KMS-11 (cell line): ENCODE data around the gene POU2AF2.
"Not testable (repeated sequence)": the region's sequence is repeated elsewhere in the genome, so short reads cannot be mapped to it uniquely, and the experiment has no call there.

Experiments used
- H2AFZ ChIP-seq: fragments of 200-600 bp; sonication (generic); 2 replicates; pipeline ENCODE4 v1.6.1; 2016; ENCODE audit warnings: antibody characterized with exemption, mixed run types, low read depth
- H3K27ac ChIP-seq: fragments of 200-600 bp; sonication (generic); 2 replicates; pipeline ENCODE4 v1.6.1; 2016; ENCODE audit warnings: mild to moderate bottlenecking, mixed run types
- H3K27me3 ChIP-seq: fragments of 200-600 bp; sonication (generic); 2 replicates; pipeline ENCODE4 v1.6.1; 2017; ENCODE audit warnings: mild to moderate bottlenecking, low read depth, mixed run types, moderate library complexity; ENCODE audit not compliant: insufficient read depth
- H3K36me3 ChIP-seq: fragments of 200-600 bp; sonication (generic); 2 replicates; pipeline ENCODE4 v1.6.1; 2017; ENCODE audit warnings: mild to moderate bottlenecking, mixed run types; ENCODE audit not compliant: insufficient read depth
- H3K4me1 ChIP-seq: fragments of 200-600 bp; sonication (generic); 2 replicates; pipeline ENCODE4 v1.6.1; 2016; ENCODE audit warnings: mild to moderate bottlenecking, low read depth, mixed run types; ENCODE audit not compliant: poor library complexity, severe bottlenecking
- H3K4me2 ChIP-seq: fragments of 200-600 bp; sonication (generic); 2 replicates; pipeline ENCODE4 v1.7.0; 2016; ENCODE audit warnings: mild to moderate bottlenecking, mixed run types
- H3K4me3 ChIP-seq: fragments of 200-600 bp; sonication (generic); IDR thresholded peaks from 2 replicates; pipeline ENCODE4 v1.6.1; 2017; ENCODE audit warnings: low read depth, low read length, mixed read lengths; ENCODE audit not compliant: insufficient read depth
- H3K79me2 ChIP-seq: fragments of 200-600 bp; sonication (generic); 2 replicates; pipeline ENCODE4 v1.6.1; 2016; ENCODE audit warnings: low read depth, mixed run types; ENCODE audit not compliant: insufficient read depth
- H3K9ac ChIP-seq: fragments of 200-600 bp; sonication (generic); 2 replicates; pipeline ENCODE4 v1.6.1; 2016; ENCODE audit warnings: mild to moderate bottlenecking, mixed run types
- H4K20me1 ChIP-seq: fragments of 200-600 bp; sonication (generic); 2 replicates; pipeline ENCODE4 v1.6.1; 2016; ENCODE audit warnings: mild to moderate bottlenecking, mixed run types; ENCODE audit not compliant: insufficient read depth
- TF ChIP-seq, protein P1 (sequence below): fragments of 200-600 bp; sonication (generic); conservative IDR thresholded peaks from 2 replicates; pipeline ENCODE4 v1.6.1; 2017; ENCODE audit warnings: low read depth, mild to moderate bottlenecking, antibody characterized with exemption, low read length, moderate library complexity, mixed read lengths

The POU2AF2 gene

DNA sequence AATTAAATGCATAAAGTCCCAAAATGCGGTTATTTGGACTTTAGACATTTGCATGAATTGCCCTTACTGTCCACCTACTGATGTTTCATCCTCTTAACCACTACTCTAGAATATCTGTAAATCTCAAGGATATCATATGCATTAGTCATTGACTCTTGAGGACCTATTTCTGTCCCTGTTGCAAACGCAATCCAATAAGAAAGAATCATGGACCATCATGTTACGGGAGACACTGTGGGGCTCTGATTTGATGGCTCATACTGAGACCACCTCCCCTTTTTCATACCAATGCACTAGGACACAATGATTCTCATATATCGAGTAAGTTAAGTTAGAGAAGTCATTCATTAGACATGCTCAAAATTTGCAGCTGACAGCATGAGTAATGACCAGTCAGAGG is 14.4 kb downstream of the POU2AF2 start:
- Histone ChIP-seq H3K9ac (no peak overlapping the region), H3K4me1 (no peaks in the 10 kb centered on the region), H3K4me3 (no peak overlapping the region), H4K20me1 (no peaks in the 10 kb centered on the region), H3K36me3 (no peaks in the 10 kb centered on the region), H3K27ac (no peak overlapping the region), H3K27me3 (no peaks in the 10 kb centered on the region), H3K79me2 (no peaks in the 10 kb centered on the region), H2AFZ (no peak overlapping the region), H3K4me2 (no peak overlapping the region)
- TF ChIP-seq, protein P1, sequence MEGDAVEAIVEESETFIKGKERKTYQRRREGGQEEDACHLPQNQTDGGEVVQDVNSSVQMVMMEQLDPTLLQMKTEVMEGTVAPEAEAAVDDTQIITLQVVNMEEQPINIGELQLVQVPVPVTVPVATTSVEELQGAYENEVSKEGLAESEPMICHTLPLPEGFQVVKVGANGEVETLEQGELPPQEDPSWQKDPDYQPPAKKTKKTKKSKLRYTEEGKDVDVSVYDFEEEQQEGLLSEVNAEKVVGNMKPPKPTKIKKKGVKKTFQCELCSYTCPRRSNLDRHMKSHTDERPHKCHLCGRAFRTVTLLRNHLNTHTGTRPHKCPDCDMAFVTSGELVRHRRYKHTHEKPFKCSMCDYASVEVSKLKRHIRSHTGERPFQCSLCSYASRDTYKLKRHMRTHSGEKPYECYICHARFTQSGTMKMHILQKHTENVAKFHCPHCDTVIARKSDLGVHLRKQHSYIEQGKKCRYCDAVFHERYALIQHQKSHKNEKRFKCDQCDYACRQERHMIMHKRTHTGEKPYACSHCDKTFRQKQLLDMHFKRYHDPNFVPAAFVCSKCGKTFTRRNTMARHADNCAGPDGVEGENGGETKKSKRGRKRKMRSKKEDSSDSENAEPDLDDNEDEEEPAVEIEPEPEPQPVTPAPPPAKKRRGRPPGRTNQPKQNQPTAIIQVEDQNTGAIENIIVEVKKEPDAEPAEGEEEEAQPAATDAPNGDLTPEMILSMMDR = no peak

DNA sequence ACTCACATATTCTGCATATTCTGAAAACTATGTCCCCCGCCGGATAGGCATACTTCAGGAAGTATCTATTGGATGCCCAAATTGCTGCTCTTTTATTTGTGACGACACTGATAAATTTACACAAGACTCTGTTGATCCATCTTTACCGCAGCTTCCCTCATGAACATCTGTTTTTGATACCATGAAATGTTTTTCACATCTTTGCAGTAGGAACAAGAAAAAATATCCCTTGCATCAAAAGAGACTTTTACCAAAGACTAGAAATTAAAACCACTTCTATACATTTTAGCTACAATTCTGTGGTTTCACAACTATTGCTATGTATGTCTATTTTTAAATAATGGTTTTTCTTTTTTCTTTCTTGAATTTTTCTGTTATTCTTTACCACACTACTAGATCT is 15.3 kb downstream of the POU2AF2 start:
- Histone ChIP-seq H3K36me3 (no peaks in the 10 kb centered on the region), H3K27me3 (no peaks in the 10 kb centered on the region), H3K4me3 (no peak overlapping the region), H3K79me2 (no peaks in the 10 kb centered on the region), H4K20me1 (no peaks in the 10 kb centered on the region), H3K9ac (no peak overlapping the region), H2AFZ (no peak overlapping the region), H3K4me2 (no peak overlapping the region), H3K4me1 (no peaks in the 10 kb centered on the region), H3K27ac (no peak overlapping the region)
- TF ChIP-seq, protein P1 = no peak

DNA sequence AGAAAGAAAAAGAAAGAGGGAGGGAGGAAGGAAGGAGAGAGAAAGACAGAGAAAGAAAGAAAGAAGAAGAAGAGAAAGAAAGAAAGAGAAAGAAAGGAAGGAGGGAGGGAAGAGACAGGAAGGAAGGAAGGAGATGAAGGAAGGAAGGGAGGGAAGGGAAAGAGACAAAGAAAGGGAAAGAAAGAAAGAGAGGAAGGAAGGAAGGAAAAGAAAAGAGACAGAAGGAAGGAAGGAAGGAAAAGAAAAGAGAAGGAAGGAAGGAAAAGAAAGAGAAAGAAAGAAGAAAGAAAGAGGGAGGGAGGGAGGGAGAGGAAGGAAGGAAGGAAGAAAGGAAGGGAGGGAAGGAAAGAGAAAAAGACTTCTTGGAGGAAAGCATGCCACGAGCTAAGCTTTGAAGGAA is 19.1 kb downstream of the POU2AF2 start:
- Histone ChIP-seq H3K9ac (no peak overlapping the region), H3K36me3 (no peaks in the 10 kb centered on the region), H3K4me3 (no peak overlapping the region), H2AFZ (no peak overlapping the region), H3K27me3 (no peaks in the 10 kb centered on the region), H3K4me1 (no peaks in the 10 kb centered on the region), H4K20me1 (no peaks in the 10 kb centered on the region), H3K27ac (no peak overlapping the region), H3K4me2 (no peak overlapping the region), H3K79me2 (no peaks in the 10 kb centered on the region)
- TF ChIP-seq, protein P1 = no peak

DNA sequence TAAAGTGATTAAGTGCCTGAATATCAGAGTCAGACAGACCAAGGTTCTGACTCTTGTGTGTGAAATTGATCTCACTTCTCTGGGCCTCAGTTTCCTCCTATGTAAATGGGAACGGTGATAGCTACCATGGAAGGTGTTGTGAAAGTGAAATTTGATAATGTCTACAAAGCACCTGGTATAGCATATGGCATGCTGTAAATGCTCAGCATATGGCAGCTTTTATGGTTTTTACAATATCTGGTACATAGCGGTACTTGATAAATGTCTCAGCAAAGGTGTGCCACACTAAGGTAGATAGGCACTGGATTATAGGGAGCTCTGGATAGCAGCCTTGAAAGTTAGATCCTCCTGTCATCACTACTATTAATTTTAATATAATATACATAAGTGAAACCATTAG is 19.9 kb downstream of the POU2AF2 start:
- H3K79me2 ChIP-seq = no peaks in the 10 kb centered on the region
- H3K36me3 ChIP-seq = no peaks in the 10 kb centered on the region
- H2AFZ ChIP-seq = no peak overlapping the region
- H3K4me1 ChIP-seq = no peaks in the 10 kb centered on the region
- H3K4me2 ChIP-seq = no peak overlapping the region
- TF ChIP-seq, protein P1 = no peak
- no peak overlapping the region for H3K27ac ChIP-seq
- no peak overlapping the region for H3K9ac ChIP-seq
- H3K27me3 ChIP-seq = no peaks in the 10 kb centered on the region
- H4K20me1 ChIP-seq = no peaks in the 10 kb centered on the region
- no peak overlapping the region for H3K4me3 ChIP-seq

DNA sequence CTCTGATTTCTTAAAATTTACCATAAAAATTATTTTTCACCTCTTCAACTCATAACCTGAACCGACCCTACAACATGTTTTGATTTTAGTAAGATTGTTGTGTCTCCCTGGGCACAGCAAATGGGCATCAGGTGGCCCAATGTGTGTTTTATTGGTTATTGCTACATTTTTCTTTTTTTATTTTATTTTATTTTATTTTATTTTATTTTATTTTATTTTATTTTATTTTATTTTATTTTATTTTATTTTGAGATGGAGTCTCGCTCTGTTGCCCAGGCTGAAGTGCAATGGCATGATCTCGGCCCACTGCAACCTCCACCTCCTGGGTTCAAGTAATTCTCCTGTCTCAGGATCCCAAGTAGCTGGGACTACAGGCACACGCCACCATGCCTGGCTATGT is 22.8 kb downstream of the POU2AF2 start:
- not testable (repeated sequence) for H3K4me2 ChIP-seq, H3K27me3 ChIP-seq, H3K4me1 ChIP-seq

More for the DNA sequence above, 22.8 kb downstream of the POU2AF2 start:
- H3K4me3 ChIP-seq, H3K27ac ChIP-seq, H3K79me2 ChIP-seq, H3K36me3 ChIP-seq, H2AFZ ChIP-seq, H3K9ac ChIP-seq, H4K20me1 ChIP-seq: not testable (repeated sequence)
